Thyroid gland (tissue), 4 donors: Measurements from ENCODE around the gene RAB40A.

Source experiments
- POLR2A ChIP-seq, 2 donors: fragments of 450-650 bp; IDR thresholded peaks; one replicate each; pipeline ENCODE4 v1.6.1; 2017; ENCODE audit warnings: antibody characterized with exemption in 2 of 2, mild to moderate bottlenecking in 2 of 2, moderate library complexity in 1 of 2
- TF ChIP-seq, protein P1 (sequence below), 6 experiments: fragments of 200-600 bp in 3 of 6; fragments of 450-650 bp in 3 of 6; sonication (generic) in 3 of 6; IDR thresholded peaks; one replicate each; pipeline ENCODE4 v1.5.1; 2016 to 2019; ENCODE audit warnings: antibody characterized with exemption in 6 of 6, mild to moderate bottlenecking in 2 of 6, inconsistent platforms in 1 of 6, moderate library complexity in 1 of 6

DNA sequence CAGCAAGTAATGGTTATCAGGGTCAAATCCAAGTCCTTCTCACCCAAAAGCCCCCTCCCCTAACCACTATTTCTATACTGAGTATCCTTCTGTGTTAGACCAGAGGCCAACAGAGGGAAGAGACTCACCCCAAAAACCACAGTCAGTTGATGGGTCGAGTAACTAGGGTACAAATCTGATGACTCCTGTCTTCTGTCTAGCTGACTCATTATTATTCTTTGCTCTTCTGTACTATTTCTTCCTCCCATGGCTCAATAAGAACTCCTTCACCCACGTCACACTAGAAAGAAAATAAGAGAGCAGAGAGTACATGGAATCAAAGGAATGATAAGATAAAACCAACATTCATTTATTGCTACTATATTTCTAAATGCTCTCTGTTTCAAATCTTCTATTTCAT is 2.0 kb downstream of the RAB40A start:
- no peak for TF ChIP-seq POLR2A (IDR thresholded peaks at IDR 0.05)
- TF ChIP-seq, protein P1, sequence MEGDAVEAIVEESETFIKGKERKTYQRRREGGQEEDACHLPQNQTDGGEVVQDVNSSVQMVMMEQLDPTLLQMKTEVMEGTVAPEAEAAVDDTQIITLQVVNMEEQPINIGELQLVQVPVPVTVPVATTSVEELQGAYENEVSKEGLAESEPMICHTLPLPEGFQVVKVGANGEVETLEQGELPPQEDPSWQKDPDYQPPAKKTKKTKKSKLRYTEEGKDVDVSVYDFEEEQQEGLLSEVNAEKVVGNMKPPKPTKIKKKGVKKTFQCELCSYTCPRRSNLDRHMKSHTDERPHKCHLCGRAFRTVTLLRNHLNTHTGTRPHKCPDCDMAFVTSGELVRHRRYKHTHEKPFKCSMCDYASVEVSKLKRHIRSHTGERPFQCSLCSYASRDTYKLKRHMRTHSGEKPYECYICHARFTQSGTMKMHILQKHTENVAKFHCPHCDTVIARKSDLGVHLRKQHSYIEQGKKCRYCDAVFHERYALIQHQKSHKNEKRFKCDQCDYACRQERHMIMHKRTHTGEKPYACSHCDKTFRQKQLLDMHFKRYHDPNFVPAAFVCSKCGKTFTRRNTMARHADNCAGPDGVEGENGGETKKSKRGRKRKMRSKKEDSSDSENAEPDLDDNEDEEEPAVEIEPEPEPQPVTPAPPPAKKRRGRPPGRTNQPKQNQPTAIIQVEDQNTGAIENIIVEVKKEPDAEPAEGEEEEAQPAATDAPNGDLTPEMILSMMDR (IDR thresholded peaks at IDR 0.05): no peak
